NCI-H2107 treated with DMSO at 0.1 percent for 48 hours (cell line): ENCODE measurements around the gene CCNB3.

Experiments used
- DNase-seq: peaks from one replicate; lab custom pipeline; 2025; ENCODE audit not compliant: unreplicated experiment; lab: John Stamatoyannopoulos, UW

The CCNB3 gene

GRCh38 chrX:50333308-50333707 lies 128.7 kb downstream of the CCNB3 start:
- DNase-seq: no peak

GRCh38 chrX:50343917-50344316 lies 139.4 kb downstream of the CCNB3 start:
- no peak for DNase-seq

- no peak for DNase-seq
Measured at GRCh38 chrX:50372966-50373365, 168.4 kb downstream of the CCNB3 start.

- no peak for DNase-seq
Measured at GRCh38 chrX:50375481-50376267, 171.1 kb downstream of the CCNB3 start.

- DNase-seq: no peak
Measured at GRCh38 chrX:50381729-50382415, 177.3 kb downstream of the CCNB3 start.

GRCh38 chrX:50386520-50386919 lies 182.0 kb downstream of the CCNB3 start:
- DNase-seq: no peak

GRCh38 chrX:50393902-50394301 lies 189.3 kb downstream of the CCNB3 start:
- no peak for DNase-seq
